NCI-H510A (cell line): ENCODE measurements around the gene CARD9.
A peak's percentile ranks its signal among the peaks of the same experiment; 100 is the strongest.

Experiments
- DNase-seq: peaks from one replicate; lab custom pipeline; 2025; lab: John Stamatoyannopoulos, UW

The CARD9 gene

DNA sequence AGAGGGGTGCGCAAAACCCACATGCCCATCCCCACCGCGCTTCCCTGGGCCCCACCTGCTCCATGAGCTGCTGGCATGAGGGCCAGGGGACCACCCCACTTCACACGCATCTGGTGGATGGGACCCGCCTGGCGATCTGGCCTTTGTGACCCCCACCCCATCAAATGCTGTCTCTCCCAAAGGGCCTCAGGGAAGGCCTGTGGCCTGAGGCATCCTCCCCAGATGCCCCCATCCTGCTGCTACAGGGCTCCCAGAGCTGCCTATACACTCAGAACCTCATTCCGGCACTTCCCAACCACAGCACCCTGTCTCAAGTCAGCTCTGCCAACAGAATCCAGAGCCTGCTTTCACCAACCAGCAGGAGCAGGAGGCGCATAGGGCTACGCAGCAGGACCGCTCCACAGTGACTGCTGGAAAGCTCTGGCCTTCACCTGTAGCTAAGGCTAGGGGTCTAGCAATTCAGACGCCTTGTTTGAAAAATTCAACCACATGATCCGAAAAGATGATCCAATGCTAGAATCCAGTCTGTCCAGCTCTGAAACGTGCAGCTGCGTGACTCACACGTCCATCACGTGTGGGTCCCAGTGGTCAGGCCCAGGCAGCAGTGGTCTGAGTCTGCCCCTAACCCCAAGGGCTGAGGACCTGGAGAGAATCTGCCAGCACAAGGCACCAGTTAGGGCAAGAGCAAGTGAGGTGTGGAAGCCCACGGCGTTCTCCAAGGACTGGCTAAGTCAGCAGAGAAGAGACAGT lies 27.9 kb upstream of the CARD9 start:
- DNase-seq: no peak

GRCh38 chr9:136400038-136400834 lies 26.8 kb upstream of the CARD9 start, which contains the start of gene SNAPC4:
Gene SNAPC4, minus strand, starts transcription at chr9:136400170. Its CDS starts 1,742 bp downstream, at chr9:136398428.
- peak; percentile 77 for DNase-seq

- DNase-seq: no peak
Observed at GRCh38 chr9:136399176-136400037, 25.9 kb upstream of the CARD9 start.

DNA sequence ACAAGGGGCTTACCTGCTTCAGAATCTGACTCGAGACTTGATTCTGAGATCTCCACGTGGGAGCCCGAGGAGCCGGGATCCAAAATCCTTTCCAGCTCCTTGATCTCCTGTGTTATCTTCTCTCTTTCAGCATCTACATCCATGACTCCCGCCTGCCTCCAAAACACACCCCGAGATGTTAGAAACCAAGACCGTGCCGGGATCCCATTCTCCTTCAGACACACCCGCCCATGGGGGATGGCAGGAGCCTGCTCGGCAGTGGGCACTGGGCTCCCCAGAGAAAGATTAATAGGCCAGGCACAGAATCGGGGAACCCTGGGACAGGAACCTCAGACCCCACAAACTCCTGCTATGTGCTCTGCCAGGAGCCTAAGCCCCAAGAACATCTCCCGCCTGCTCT lies 24.8 kb upstream of the CARD9 start:
- DNase-seq: no peak

- no peak for DNase-seq
Observed at GRCh38 chr9:136397643-136398042, 24.2 kb upstream of the CARD9 start.

GRCh38 chr9:136396219-136396515 lies 22.7 kb upstream of the CARD9 start:
- DNase-seq: no peak

- DNase-seq: no peak
Observed at GRCh38 chr9:136395345-136396218, 22.1 kb upstream of the CARD9 start.

GRCh38 chr9:136395020-136395340 lies 21.5 kb upstream of the CARD9 start:
- DNase-seq: no peak

GRCh38 chr9:136394312-136395019 lies 21.0 kb upstream of the CARD9 start:
- no peak for DNase-seq

- DNase-seq: no peak
Observed at GRCh38 chr9:136393531-136393930, 20.1 kb upstream of the CARD9 start.

DNA sequence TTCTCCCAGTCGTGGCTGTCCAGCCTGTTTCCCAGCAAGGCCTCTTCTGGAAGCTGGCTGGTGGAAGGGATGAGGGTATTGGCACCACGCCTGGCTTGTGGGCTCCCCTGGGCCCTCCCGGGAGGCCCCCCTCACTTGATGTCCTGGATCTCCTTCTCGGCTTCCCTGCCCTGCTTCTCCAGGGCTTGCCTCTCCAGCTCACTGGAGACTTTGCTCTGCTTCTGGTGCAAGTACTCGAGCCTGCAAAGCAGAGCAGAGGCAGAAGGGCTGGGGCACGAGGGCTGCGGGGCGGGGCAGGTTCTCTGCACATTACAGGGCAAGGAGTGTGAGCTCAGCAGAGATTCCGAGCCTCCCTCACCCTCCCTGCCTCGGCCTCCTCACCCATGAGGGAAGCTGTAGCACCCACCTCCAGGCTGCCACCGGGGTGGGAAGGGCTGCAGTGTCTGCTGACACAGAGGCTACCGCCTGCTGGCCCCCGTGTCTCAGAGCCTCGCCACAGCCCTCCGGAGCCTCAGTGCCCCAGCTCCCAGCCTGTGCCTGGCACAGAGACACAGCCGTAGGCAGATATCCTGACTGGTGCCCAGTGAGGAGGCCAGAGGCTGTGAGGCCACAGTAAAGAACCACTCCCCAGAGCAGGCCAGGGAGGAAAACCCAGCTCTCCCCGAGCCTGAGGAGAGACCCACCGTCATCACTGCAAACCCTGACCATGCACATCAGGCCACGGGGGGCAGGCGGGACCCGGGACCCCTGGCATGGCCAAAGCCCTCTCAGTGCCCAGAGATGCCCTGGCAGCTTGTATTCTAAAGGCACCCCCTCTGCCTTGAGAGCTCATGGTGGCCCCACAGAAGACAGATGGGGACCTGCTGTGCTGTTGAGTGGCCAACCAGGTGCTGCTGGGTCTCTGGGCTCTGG lies 19.3 kb upstream of the CARD9 start:
- no peak for DNase-seq

GRCh38 chr9:136391737-136392537 lies 18.5 kb upstream of the CARD9 start:
- no peak for DNase-seq

DNA sequence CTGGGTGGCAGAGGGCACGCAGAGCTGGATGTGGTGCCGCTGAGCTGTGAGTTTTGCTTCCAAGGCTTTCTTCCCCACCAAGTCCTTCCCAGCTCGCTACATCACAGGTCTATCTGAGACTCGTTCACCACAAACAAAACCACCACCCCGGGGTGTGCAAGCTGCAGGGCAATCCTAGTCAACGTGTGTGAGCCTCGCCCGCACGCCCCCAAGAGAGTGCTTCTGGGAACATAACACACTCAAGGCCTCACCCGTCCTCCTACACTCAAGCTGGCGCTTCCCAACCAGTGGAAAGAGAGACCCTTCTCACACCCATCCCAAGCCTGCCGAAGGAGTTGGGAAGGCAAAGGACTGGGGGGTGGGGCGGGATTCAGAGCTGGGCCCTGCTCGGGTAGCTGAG lies 15.9 kb upstream of the CARD9 start:
- no peak for DNase-seq

DNA sequence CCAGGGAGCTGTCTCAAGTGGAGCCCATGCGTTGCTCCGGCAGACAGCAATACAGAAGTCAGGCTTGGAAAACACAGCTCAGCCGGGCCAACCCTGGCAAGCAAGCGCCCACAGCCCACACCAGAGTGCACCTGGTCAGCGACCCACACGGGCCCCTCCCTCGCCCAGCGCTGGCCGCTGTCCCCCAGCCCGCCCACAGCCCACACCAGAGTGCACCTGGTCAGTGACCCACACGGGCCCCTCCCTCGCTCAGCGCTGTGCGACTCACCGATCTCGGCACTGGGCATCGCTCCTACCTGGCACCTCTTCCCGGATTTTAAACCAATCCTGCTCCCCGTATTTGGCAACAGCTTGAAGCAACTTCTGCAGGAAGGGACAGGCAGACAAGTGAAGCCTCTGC lies 13.7 kb upstream of the CARD9 start:
- no peak for DNase-seq

- DNase-seq: no peak
Observed at GRCh38 chr9:136386018-136386417, 12.5 kb upstream of the CARD9 start.

GRCh38 chr9:136385015-136385414 lies 11.5 kb upstream of the CARD9 start:
- no peak for DNase-seq

DNA sequence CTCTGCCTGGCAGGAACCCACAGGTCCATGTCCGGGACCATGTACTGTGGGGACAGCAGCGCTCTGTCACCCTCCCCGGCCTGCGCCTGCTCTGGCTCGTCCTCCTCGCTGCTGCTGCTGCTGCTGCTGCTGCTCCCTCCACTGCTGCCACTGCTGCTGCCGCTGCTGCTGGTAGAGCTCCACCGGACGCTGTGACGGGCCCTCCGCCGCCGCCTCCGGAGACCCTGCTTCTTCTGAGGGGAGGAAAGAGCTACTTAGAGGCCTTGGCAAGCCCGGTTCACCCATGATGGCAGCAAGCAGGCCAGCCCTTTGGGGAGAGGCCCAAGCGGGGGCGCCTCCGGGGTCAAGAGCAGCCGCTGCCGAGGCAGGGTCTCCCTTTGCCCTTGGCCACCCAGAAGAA lies 10.0 kb upstream of the CARD9 start:
- DNase-seq: no peak

DNA sequence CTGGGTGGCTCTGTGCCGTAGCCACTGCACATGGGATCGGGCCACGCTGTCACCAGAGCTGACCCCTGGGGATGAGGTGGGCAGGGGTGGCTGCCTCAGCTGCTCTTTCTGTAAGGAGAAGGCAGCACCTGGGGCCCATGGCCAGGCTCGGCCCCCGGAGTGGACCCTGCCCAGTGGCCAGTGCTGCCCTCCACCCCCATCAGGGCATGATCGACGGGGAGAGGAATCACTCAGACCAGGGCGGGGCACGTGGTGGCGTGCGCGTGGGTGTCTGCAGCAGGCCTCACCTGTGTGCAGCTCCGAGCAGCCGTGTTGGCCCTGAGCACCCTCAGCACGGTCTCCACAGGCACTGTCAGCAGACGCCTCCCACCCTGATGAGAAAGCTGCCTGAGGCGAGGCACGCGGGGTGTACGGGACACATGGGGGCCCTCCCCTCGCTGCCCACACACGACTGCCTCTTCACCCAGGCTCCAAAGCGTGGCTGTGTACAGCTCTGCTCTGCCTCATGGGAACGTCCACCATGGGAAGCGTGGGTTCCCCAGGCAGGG lies 8.6 kb upstream of the CARD9 start:
- DNase-seq: no peak

DNA sequence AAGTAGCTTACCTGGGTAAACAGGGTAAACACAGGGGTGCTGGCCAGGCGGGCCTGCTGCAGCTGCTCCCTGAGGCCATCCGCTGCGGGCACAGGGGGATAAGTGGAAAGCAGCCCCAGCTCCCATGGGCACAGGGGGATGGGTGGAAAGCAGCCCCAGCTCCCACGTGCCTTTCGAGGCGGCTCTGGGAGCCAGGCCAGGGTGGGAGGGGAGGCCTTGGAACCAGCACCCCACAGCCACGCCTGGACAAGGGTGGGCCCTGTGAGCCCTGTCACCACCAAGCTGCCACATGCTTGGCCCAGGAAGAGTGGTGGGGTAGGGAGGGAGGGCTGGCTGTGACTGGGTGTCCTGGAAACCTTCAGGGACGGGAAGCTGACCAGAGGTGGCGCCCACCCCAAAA lies 7.8 kb upstream of the CARD9 start:
- no peak for DNase-seq
